Activated CD4-positive, alpha-beta T cell treated with anti-CD3 and anti-CD28 coated beads, Interleukin-2, amount 50 U/mL, for 1 hour (primary cell): ENCODE measurements around the gene DNAJA3.
A peak's percentile ranks its signal among the peaks of the same experiment; 100 is the strongest.

ENCODE experiments used
- DNase-seq: peaks from one replicate; pipeline ENCODE4 v3.0.0-alpha.2; 2020

Gene DNAJA3

DNA sequence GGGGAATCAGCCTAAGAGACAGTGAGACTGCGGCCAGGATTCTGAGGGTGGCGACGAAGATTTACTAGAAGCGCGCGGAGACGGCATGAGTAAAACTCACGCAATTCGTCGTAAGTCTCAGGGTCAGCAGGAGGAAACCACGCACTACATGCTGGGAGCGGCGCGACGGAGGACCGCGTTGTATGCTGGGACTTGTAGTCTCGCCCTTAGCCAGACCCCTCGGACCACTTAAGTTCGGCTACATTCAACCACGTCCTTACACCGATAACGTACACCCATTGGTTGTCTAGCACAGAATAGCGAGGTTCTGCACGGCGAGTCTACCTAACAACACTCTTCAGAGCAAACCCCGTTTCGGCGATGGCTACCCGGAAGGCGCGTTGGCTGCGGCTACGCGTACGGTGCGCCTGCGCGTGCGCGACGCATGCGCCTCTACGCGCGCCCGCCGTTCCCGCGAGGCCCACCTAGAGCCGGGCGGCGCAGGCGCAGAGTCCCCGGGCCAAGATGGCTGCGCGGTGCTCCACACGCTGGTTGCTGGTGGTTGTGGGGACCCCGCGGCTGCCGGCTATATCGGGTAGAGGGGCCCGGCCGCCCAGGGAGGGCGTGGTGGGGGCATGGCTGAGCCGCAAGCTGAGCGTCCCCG is at the start of gene DNAJA3:
Gene DNAJA3, plus strand, starts transcription at position 491 of the 643 bp plus-strand sequence. Its CDS starts 14 bp downstream, at position 505.
- DNase-seq = peak; percentile 90

DNA sequence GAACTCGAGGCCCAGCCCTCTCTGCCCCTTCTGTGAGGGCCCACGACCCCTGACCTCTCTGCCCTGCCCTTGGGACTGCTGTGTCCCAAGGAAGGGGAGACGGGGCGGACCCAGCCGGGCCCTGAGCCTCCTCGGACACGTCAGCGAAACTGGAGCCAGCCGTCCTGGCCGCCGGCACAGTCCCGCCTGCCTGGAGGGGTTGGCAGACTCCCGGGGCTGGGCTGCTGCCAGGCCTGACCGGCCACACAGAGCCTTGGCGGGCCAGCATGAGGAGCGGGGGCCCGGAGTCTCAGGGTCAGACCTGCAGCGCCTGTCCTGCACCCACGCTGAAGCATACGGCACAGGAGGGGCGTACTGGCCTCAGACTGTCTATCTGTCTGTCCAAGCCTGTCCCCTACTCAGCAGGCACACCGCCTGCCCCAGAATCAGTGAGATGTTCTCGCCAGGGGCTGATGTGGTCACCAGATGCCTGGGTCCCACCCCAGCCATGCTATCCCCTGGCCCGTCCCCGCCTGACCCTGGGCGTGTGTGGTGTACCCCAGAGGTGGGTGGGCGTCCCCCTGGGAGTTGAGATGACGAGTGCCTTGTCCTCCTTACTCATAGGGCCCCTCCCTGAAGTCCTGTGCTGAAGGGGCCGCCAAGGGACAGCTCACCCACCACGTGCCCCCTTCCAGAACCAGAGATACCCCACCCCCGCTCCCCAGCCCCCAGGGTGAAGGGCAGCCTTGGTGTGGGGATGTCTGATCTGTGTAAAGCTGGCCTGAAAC is 49.4 kb upstream of the DNAJA3 start:
- no peak for DNase-seq

DNA sequence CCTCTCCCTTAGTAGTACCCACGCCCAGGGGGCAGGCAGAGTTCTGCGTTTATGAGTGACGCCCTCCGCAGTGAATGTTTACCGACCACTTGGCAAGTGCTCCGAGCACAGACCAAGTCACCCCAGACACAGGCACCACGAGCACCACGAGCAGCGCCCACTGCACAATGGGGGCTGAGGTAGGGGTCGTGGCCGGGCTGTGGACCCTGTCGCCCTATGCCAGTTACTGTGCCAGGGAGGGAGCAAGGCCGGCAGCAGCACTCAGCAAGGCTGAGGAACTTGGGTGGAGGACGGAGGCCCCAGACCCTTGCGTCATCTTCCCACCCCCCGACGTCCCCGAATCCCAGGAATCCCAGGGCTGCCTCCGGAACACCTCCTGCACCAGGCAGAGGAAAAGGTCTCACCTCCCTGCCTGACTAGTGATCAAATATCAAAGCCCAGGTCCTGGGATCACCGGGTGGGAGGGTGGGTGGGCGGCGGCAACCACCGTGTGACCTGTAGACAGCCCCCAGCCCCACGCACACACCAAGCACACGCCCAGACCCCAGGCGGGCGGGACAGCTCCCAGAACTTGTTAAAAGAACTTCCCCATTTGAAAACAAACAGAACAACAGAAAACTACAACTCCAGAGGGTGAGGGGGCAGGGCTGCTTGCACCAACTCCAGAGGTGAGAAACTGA is 48.6 kb upstream of the DNAJA3 start:
- no peak for DNase-seq

DNA sequence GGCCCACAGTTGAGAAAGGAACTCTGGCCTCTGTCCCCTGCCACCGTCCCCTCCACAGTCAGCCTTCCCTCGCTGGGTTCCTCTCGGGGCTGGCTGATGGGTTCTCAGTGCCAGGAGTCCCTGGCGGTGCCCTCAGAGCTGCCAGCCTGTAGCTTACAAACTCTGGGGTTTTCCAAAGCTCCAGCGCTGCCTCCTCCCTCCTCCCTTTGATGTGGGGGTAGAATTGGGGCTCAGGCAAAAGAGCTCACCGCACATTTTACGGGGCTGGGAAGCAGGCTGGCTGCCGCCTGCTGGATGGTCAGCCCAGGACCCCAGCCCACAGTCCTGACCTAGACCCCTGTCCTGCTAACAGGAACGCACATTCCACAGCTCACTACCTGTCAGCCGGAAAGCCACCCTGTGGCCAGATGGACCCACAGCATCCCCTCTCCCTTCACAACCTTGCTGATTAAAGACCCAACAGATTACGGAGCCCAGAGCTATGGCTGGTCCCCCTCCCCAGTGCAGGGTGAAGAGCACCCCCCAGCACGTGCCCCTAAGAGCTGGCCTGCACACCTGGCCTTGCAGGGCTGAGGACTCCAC is 48.0 kb upstream of the DNAJA3 start:
- DNase-seq = no peak

DNA sequence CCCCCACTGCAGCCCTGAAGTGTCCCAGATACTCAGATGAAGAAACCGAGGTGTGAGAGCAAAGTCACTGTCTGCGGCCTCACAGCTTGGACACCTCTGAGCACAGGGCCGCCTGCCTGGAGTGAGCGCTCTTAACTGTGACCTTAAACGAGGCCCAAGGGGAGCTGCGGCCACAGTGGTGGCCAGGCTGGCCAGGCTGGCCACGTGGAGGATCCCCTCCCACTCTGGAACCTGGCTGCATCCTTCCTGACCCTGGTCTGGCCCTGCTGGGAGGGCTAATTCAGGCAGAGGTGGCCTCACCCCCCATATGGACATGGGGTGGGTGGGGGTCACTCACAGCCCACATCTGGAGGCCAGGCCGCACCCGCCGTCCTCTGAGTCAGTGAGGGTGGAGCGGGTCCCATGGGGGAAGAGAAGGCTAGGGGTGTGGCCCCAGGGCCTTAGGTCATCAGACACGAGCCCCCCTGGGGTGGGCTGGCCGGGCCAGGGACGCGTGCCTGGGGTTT is 47.5 kb upstream of the DNAJA3 start:
- DNase-seq = no peak

DNA sequence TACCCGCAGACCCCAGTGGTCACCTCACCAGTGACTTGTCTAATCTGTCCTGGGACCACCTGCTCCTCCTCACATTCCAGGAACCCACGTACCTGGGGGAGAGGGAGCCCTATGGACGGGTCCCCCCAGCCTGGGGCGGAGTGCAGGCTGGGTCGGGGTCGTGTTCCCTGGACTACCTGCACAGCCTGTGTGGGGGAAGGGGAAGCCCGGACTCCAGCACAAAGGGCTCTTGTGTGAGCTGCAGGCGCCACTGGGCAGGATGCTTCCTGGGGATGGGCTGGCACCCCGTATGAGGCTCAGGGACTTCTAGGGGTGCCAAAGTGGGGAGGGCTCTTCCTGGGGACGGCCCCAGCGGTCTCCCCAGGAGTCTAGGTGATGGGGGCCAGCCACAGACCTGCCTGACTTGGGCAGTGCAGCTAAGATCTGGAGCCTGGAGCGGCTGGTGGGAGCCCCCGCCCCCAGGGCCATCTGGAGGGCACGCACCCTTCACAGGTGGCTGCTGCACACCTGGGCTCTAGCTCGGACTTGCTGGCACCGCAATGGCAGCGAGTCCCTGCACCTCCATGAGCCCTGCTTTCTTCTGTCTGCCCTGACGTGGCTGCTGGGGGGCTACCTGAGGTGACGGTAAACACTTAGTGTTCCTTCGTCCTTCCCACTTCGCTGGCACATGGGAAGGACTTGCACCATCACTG is 46.5 kb upstream of the DNAJA3 start:
- DNase-seq = no peak

DNA sequence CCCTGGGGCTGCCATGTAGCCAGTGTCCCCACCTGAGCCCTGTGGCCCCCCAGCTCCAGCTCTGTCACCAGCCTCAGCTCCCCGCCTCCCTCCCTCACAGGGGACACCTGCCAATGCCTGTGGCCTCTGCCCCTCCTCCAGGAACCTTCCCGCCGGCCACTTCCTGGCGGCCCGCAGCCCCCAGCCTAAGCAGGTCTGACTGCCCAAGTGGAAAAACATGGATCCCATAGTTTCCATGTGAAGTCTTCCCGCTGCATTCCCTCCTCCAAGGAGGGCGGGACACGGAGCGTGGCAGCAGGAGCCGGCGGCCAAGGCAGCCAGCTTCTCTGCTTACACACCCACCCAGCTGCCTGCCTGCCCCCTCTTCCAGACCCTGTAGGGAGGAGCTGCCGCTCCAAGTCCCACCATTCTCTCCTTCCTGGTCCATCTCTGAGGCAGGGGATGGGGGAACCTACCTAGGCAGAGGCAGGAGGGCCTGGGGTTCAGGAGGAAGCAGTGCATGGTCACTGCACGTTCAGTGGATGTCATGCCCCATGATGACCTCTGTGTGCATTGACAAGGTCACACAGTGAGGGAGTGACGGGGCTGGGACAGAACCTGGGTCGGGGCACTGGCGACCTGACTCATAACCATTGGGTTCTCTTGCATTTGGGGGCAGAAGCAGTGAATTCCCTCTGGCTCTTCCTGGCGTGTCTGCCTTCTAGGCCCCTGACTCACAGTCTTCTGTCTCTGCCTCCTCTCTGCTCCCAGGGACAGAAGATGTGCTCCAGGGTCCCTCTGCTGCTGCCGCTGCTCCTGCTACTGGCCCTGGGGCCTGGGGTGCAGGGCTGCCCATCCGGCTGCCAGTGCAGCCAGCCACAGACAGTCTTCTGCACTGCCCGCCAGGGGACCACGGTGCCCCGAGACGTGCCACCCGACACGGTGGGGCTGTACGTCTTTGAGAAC is 45.3 kb upstream of the DNAJA3 start:
- no peak for DNase-seq

DNA sequence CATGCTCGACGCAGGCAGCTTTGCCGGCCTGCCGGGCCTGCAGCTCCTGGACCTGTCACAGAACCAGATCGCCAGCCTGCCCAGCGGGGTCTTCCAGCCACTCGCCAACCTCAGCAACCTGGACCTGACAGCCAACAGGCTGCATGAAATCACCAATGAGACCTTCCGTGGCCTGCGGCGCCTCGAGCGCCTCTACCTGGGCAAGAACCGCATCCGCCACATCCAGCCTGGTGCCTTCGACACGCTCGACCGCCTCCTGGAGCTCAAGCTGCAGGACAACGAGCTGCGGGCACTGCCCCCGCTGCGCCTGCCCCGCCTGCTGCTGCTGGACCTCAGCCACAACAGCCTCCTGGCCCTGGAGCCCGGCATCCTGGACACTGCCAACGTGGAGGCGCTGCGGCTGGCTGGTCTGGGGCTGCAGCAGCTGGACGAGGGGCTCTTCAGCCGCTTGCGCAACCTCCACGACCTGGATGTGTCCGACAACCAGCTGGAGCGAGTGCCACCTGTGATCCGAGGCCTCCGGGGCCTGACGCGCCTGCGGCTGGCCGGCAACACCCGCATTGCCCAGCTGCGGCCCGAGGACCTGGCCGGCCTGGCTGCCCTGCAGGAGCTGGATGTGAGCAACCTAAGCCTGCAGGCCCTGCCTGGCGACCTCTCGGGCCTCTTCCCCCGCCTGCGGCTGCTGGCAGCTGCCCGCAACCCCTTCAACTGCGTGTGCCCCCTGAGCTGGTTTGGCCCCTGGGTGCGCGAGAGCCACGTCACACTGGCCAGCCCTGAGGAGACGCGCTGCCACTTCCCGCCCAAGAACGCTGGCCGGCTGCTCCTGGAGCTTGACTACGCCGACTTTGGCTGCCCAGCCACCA is 44.4 kb upstream of the DNAJA3 start:
- no peak for DNase-seq

DNA sequence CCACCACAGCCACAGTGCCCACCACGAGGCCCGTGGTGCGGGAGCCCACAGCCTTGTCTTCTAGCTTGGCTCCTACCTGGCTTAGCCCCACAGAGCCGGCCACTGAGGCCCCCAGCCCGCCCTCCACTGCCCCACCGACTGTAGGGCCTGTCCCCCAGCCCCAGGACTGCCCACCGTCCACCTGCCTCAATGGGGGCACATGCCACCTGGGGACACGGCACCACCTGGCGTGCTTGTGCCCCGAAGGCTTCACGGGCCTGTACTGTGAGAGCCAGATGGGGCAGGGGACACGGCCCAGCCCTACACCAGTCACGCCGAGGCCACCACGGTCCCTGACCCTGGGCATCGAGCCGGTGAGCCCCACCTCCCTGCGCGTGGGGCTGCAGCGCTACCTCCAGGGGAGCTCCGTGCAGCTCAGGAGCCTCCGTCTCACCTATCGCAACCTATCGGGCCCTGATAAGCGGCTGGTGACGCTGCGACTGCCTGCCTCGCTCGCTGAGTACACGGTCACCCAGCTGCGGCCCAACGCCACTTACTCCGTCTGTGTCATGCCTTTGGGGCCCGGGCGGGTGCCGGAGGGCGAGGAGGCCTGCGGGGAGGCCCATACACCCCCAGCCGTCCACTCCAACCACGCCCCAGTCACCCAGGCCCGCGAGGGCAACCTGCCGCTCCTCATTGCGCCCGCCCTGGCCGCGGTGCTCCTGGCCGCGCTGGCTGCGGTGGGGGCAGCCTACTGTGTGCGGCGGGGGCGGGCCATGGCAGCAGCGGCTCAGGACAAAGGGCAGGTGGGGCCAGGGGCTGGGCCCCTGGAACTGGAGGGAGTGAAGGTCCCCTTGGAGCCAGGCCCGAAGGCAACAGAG is 43.5 kb upstream of the DNAJA3 start:
- no peak for DNase-seq

DNA sequence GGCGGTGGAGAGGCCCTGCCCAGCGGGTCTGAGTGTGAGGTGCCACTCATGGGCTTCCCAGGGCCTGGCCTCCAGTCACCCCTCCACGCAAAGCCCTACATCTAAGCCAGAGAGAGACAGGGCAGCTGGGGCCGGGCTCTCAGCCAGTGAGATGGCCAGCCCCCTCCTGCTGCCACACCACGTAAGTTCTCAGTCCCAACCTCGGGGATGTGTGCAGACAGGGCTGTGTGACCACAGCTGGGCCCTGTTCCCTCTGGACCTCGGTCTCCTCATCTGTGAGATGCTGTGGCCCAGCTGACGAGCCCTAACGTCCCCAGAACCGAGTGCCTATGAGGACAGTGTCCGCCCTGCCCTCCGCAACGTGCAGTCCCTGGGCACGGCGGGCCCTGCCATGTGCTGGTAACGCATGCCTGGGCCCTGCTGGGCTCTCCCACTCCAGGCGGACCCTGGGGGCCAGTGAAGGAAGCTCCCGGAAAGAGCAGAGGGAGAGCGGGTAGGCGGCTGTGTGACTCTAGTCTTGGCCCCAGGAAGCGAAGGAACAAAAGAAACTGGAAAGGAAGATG is 42.8 kb upstream of the DNAJA3 start:
- DNase-seq = no peak

DNA sequence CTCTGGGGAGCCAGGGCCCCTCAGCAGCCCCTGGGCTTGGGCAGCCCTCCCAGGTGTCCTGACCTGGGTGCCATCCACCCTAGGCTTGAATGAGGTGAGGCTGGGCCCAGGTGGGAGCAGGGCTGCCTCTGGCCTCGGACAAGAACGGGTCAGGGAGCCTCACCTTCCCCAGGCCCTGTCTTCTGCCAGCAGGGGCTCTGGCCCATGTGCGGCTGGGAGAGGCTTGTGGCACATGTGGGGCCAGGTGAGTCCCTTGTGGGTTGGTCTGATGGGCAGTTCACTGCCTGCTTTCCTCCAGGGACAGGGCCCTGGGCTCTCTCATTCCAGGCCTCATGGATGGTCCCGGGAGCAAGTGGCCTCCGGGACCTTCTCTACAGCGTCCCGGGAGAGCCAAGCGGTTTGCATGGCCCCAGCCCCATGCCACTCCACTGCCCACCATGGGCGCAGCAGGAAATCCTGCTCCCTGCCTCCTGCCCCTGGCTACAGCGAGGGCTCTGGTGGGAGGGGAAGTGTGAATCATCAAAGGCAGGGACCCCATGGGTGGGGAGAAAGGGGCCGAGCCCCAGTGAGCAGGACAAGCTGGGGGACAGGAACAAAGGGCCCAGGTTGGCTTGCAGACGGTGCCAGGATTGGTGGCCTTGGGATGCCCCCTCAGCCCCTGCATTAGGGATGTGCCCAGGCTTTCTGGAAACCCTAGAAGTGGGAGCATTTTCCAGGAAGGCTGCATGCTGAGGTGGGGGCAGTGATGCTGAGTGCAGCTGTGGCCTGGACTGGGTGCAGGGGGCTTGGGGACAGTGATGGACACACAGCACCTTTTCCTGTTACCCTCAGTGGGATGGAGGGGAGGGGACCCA is 41.9 kb upstream of the DNAJA3 start:
- DNase-seq = no peak

DNA sequence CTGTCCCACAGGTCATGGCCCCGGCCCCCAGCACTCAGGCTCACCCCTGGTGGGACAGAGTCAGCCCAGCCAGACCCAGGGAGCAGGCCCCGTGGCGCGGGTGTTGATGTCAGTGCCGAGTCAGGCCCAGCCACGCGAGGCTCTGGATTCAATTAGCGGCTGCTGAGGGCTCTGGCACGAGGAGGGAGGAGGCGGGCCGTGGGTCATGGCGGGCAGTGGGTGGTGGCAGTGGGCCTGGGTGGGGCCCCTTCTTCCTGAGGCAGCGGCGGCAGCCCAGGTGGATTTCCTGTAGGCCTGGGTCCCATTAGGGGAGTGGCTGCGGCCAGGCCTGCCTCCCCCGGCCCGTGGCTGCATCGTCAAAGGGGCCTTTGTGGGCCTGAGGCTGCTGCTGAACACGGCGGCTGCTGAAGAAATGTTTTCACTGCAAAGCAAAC is 41.1 kb upstream of the DNAJA3 start:
- DNase-seq = no peak

DNA sequence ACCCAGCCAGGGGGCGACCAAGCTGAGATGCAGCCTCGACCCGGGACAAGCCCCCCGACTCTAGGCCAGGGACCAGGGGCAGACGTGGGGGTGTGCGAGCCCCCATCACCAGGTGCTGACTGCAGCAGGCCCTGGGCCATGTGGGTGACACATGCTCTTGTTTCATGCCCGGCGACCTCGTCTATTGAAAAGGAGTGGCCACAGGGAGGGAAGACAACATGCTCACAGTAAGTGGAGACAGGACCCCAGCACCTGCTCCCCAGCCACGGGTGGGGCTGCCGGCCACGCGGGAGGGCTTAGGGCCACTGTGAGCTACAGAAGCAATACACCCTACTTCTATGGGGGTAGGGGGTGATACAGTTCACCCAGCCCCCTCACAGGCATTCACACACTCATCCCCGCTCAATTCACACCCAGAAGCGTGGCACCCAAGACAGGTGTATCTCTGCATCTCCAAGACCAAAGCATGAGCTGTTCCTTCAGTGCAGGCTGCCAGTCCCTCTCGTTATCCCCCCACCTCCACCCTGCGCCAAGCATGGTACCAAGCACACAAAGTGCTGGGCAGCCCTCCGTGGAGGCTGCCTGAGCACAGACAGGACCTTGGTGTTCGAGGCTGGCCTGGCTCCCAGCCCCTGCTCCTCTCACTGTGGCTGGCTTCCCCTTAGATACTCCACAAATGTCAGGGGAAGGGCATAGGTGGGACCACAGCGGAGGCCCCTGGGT is 40.4 kb upstream of the DNAJA3 start:
- no peak for DNase-seq

DNA sequence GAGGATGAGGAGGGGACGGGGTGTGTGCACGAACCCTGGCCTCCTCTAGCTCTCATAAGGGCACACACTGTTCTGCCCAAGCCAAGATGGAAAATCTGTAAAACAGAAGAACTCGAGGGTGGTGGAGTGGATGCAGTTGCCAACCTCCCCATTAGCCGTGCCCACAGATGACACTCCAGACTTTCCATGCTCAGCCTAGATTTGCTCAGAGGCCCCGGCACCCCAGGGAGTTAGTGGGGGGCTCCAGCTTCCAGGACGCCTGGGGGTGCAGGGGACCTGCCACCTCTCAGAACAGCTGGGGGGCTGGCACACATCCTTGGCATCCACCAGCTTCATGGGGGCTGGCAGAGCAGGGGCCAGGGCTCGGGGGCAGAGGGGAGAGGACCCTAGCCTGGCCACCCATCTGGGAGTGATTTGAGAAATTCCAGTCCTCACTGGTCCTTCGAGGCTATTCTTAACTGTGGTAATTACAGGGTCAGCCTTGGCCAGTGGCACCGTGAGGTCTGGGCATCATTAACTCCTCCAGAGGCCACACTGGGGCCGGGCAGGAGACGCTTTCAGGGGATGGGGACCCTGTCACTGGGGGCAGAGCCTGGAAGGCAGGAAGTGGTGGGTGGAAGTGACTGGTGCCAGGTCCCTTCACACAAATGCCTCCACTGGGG is 39.7 kb upstream of the DNAJA3 start:
- DNase-seq = no peak

DNA sequence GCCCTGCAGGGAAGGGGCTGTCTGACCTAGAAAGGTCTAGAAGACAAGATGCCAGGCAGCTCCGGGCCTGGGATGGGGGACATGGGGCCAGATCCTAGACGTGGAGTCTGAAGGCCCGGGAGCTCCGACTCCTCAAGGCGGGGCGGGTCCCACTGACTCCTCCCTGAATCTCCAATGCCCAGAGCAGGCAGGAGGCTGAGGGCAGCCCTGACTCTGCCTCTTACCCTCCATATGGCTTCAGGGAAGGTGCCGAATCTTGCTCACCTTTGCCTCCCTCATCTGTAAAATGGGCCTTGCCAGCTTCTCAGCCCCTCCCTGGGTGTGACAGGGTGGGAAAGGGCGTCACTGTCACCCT is 39.2 kb upstream of the DNAJA3 start:
- no peak for DNase-seq

DNA sequence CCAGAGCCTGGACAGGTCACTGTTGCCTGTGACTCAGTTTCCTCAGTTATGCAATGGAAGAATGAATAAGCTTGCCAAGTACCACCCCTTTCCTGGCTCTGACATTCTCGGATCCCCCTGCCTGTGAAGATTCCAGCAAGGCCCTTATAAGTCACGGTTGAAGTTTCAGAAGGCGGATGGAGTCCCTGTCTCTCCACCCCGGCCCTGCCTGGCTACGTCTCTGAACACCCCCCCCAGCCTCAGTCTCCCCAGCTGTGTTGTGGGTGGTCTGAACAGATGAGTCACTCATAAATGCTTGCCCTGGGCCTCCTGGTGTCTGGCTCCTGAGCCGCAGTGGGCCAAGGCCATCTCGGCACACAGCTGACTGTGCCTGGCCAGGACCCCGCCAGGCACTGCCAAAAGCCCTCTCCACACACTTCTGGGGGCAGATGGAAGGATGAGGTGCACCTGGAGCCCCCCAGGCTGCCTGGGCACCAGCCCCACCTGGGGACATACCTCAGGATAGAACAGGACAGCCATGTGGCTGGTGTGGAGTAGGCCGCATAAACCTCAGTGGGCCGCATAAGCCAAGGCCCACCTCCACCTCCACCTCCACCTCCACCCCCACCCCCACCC is 38.6 kb upstream of the DNAJA3 start:
- DNase-seq = no peak

DNA sequence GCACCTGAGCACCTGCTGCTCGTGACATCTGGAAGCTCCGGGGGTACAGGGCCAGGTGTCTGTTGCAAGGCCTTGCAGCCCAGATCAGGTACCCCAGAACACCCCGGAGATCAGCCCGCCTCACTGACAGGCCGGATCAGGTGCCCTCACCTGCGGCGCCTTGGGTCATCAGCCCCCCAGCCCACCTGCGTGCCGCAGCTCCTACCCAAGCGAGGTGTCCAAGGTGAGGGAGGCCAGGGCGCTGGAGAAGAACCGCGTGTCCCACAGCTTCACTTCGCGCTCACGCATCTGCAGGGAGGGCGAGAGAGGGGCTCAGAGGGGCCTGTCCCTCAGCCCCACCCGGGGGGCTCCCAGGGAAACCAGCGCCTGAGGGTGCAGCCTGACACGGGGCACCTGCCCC is 37.9 kb upstream of the DNAJA3 start:
- no peak for DNase-seq
